NCI-H2171 treated with DMSO at 0.1 percent for 48 hours (cell line): ENCODE results near the gene NELFA.

ENCODE experiments used
- DNase-seq: peaks from one replicate; lab custom pipeline; 2025; lab: John Stamatoyannopoulos, UW

NELFA gene

DNA sequence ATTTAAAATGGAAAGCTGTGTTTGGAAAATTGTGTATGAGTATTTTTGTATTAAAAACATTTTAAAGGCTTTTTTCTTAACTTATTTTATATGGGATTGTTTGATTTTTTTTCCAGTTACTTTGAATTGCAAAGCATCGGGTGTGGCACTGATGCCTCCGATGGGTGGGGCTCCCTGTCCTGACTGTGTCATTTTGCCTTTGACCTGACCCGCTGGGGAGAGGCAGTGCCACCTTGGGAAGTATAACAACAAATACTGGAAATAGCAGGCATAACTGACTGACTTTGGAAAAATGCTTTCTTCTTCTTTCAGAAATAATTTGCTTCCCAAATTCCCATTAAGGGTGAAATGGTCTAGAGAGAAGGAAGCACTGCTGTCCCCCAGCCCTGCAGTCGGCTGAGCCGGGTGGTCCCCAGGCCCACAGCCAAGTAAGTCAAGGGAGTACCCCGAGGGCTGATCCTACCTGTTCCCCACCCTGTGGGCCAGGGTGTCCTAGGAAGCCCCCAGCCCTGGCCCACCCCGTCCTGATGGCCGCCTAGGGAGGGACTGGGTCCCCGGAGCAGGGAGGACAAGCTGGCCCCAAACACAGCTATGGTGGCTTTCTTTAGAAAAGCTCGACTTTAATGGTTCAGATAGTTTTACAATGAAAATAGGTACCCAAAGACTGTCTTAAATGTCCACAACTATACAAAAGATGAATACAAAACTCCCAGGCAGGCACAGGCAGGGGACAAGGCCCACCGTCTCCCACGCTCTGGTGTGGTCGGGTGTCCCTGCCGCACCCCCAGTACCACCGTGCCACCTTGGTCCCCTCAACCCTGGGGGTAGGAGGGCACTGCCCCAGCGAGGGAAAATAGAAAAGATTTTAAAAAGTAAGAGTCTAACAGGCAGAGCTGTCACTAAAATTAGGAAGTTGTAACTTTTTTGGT lies 26.4 kb downstream of the NELFA start:
- DNase-seq = no peak

DNA sequence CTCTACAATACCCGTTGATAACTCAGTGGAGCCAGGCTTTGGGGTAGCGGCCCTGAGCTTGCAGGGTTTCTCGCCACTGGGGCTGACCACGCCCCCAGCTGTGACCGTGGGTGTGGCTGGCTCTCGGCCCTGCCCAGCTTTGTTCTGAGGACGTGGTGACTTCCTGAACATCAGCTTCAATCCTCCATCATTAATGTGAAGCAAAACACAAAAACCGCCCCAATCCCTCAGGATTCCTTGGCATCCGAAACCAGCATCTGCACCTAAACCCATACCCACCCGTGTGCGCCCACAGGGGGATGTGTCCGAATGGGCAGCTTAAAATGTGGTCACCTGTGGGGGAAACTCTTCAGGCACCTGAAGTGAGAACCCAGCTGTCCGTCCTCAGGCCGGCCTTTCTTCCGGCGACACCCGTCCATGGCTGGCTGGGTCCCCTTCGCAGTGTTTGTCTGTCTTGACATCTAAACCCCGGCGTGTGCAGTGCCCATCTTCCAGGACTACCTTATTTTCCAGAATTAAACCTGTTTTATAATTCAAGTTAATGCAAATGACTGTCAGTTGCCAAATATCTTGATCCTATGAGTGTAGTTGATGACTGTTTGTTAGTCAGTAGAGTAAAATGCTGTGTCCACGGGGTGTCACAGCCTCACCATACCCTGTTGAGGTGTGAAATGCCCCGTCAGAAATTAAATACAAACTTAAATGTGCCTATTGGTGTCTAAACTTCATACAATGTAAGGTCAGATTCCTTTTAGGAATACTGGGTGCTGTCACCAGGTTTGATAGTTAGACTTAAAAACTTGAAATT lies 27.3 kb downstream of the NELFA start:
- DNase-seq = no peak

DNA sequence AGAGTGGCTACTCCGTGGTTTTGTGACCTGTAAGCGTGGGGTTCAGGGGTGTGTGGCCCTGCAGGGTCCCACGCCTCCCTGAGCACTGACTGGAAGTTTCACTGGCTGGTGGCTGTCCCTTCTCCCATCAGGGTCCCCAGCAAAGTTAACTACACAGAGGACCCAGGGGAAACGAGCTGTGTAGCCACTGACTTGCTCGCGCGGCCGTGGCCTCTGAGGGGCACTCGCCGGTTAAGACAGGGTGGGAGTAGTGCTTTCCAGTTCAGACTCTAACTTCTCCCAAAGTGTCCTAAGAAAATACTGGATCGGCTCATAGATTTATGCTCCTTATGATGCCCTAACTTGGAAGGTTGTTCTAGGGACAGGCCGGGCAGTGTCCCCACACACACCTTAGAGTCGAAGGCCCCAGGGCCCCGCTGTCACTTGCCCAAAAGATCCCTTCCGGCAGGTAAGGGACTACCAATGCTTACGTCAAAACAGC lies 28.2 kb downstream of the NELFA start:
- DNase-seq = no peak

DNA sequence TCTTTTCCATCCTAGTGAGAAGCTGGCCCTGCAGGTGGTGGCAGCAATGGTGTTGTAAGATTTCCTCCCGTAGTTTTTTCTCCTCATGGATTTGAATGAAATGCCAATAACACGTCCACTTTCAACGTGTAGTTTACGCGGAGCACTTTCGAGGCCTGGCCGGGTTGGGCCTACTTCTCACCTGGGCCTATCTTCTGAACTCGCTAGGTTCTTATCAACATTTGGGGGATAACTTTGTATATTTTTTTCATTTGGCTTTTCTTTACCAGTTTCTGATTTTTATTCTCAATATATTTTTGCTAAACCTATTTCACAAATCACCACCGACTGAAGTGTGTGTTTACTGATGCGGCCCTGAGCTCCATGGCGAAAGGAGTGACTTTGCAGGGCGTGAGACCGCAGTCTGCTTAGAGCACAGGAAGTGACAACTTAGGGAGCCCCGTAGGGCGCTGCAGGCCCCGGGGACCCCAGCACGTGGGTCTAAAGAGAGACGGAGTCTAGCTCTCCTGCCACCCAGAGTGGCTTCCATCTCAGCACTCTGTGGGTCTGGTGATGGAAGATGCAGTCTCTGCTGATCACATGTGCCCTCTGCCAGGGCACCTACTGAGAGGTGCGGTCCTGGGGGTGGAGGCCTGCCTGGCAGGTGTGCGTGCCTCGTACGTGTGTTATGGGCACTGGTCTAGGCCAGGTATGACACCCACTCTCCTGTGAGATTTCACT lies 29.1 kb downstream of the NELFA start:
- no peak for DNase-seq

DNA sequence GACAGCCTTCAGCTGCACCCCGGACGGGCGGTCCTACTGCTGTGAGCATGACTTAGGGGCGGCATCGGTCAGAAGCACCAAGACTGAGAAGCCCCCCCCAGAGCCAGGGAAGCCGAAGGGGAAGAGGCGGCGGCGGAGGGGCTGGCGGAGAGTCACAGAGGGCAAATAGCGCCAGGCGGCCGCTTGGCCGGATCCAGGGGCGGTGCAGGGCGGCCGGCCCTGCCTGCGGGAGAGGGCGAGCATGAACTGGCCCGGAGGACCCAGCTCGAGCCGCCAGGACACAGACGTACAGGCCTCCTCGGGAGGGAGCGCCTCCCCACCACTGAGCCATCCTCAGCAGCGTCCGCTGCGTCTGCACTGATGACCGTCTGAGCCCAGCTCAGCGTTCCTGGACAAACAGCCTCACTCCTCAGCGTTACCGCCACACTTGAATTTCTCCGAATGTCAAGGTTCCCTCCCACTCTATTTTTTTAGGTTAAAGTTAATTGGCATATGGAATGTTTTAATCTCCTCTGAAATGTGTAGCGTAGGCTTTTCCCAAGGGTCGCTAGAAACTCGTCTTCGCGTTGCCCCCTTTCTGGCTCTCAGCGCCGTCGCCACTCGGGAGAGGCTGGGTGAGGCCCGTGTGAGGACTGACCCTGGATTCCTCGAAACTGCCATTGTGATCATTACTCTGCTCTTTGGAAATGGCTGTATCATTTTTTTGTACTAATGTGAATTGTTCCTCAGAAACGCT lies 29.9 kb downstream of the NELFA start:
- DNase-seq = no peak

DNA sequence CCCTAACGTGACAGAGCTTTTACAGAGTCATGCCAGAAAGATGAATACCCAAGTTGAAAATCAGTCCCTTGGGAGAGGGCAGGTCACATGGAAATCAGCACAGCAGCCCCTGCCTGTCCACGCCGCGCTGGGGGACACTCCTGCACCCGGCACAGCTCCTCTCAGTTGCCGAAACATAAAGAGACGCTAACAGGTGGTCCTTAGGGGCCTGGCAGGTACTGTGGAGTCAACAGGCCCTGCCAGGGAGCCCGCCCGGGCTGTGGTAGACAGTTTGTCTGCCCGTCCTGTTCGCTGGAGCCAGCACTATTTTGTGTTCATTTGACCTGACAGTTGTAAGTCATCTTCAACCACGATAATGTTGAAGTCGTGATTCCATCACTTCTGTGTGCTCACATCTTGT lies 30.5 kb downstream of the NELFA start:
- no peak for DNase-seq

DNA sequence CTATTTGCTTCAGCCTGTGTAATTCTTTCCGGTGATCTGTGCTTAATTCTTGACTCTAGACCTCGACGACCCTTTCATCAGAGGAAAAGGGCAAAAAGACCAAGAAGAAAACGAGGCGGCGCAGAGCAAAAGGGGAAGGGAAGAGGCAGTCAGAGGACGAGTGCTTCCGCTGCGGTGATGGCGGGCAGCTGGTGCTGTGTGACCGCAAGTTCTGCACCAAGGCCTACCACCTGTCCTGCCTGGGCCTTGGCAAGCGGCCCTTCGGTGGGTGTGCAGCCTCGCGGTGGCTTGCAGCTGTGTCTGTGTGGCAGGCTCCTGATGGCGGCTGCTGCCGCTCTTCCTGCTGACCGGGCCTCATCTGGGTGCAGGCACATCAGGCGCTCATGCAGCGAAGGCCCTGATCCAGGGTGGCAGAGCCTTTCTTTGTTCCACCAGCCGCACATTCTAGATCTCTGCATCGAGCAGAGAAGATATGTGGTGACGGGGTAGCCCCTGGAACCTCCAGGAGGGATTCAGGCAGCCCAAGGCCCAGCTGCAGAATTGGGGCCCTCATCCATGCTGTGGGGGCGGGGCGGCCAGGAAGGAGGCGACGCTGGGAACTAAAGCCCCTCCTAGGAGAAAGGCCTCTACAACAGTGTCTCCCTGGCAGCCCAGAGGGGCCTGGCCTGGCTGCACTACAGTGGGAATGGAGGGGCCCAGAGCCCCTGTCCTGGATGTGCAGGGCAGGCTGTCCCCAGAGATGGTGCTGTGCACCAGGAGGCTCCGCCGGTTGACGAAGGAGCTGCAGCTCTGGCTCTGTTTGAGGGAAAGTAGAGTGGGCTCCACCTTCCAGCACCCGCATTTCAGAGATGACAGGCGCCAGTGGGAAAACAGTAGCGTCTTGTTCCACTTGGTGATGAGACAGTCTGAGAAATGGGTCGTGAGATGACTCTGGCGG lies 32.1 kb downstream of the NELFA start:
- DNase-seq = no peak

DNA sequence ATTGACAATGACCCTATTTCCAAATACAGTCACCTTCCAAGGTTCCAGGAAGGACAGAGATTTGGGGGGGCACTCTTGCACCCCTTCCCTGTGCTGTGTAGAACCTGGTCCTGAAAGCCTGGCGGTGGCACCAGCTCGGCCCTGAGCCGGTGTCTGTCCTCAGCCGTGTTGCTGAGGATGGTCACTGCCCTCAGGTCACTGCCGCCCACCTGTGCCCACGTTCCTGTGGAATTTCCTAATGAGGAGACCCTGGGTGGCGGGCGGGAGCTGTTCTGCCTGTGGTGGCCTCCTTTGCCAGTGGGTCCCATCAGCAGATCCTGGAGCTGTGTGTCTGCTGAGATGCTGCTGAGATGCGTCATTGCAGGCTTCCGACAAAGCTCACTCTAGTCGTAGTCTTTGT lies 32.9 kb downstream of the NELFA start:
- DNase-seq = no peak

DNA sequence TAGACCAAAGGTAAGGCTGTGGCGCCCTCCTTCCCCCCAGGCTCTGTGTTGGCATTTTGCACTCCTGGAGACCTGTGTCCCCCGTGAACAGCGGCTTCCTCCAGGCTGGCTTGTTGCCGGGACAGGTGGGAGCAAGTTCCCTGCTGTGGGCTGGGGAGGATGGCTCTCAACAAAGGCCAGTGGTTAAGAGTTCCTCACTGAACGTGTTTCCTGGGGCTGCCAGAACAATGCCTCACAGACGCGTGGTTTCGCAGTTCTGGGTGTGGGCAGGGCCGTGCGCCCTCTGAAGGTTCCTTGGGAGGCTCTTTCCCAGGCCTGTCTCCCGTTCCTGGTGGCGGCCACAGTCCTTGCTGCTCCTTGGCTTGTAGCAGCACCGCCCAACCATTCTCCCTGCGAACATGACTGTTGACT lies 33.4 kb downstream of the NELFA start:
- DNase-seq = no peak

DNA sequence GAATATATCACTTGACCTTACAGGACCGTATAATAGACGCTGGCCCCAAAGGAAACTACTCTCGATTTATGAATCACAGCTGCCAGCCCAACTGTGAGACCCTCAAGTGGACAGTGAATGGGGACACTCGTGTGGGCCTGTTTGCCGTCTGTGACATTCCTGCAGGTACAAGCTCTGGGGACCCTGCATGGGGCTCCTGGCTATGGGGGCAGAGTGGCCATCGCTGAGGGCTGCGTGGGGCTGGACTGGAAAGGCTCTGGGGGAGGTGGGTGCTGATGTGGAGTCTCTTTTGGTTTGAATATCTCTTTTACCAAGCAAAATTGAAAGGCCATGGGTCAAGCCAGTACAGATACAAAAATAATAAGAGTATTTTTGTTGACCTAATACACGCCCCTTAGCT lies 33.9 kb downstream of the NELFA start:
- no peak for DNase-seq

DNA sequence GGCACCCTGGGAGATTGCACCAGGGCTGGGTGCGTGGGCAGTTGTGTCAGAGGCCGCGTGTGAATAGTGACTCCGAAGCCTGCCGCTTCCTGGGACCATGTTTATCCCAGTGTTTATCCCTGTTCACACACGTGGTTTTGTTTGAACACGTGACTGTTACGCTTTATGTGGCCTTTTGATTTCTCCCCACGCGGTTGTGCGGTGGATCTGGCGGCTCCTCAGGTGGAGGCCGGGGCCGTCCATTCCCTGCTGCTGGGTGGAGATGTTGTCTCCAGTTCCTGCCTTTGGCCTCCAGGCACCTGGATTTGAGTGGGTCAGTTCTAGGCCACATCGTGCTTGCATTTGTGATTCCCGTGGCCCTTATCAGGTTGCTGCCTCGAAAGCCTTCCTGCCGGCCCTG lies 35.1 kb downstream of the NELFA start:
- DNase-seq = no peak

DNA sequence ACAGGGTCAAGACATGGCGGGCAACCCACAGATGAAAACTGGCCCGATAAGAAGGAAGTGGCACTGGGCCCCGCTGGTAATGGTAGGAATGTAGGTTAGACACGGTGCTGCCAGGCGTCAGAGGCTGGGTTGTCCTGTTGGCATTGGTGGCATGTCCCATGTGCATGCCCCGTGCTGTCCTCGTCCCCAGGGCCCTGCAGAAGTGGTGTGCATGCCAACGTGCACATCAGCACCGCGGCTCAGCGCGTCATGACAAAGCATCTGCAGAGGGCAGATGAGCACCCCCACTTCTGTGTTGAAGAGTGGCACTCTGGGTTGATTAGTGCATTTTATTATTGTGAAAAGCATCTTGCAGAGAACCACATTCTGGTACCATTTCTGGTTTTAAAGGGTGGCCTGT lies 35.6 kb downstream of the NELFA start:
- DNase-seq = no peak

DNA sequence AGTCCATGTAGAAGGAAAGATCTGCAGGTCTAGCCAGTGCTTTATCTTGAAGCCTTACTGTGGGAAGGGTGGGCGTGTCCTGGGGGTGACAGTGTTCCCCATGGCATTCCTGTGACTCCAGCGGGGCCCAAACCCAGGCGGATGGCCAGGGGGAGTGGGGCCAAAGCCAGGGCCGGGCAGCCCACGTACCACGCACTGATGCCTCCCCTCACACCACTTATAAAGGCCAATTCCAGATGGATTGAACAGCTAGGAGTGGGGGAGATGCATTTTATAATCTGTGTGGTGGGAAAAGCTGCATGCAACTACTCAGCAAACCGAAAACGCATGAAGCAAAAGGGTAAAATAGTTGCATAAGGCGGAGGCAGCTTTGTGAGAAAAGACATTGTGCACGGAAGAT lies 36.4 kb downstream of the NELFA start:
- no peak for DNase-seq

DNA sequence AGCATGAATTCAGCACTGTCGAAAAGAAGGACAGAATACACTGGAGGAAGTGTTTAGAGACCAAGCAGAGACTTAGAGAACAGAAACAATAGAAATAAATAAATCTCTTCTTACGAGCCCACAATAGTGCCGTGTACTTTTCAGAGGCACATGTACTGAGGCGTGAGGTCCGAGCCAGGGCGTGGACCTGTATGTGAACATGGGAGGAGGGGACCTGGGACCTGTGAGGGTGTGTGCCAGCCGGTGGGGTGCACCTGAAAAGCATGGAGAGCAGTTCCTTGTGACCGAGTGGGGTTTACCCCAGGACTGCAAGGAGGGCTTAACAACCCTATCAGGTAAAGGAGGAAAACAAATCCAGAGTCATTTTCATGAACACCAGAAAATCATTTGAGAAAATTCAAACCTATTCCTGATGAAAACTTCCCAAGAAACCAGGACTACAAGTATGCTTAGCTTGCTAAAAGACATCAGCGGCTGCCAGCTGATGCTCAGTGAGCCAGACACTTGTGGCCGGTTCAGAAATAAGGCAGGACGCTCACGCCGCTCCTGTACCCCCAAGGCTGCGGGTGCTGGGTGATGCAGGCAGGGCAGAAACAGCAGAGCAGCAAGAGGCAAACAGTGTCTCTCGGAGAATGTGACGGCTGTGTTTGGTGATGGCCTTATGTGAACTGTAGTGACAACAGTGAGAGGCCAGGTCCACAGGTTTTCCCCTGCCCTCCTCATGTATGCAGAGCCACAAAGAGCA lies 37.1 kb downstream of the NELFA start:
- no peak for DNase-seq

DNA sequence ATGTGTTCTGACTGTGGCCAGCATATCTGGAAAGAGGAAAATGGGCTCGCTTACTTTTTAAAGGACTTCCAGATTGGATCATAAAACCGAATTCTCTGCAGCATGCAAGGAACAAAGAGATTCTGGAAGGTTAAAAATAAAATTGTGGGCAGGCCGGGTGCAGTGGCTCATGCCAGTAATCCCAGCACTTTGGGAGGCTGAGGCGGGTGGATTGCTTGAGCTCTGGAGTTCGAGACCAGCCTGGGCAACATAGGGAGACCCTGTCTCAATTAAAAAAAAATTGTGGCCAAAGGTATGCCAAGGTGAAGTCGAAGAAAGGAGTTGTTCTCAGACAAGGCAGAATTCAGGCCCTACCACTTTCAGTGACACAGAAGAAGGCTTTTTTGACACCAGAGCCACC lies 37.8 kb downstream of the NELFA start:
- no peak for DNase-seq

DNA sequence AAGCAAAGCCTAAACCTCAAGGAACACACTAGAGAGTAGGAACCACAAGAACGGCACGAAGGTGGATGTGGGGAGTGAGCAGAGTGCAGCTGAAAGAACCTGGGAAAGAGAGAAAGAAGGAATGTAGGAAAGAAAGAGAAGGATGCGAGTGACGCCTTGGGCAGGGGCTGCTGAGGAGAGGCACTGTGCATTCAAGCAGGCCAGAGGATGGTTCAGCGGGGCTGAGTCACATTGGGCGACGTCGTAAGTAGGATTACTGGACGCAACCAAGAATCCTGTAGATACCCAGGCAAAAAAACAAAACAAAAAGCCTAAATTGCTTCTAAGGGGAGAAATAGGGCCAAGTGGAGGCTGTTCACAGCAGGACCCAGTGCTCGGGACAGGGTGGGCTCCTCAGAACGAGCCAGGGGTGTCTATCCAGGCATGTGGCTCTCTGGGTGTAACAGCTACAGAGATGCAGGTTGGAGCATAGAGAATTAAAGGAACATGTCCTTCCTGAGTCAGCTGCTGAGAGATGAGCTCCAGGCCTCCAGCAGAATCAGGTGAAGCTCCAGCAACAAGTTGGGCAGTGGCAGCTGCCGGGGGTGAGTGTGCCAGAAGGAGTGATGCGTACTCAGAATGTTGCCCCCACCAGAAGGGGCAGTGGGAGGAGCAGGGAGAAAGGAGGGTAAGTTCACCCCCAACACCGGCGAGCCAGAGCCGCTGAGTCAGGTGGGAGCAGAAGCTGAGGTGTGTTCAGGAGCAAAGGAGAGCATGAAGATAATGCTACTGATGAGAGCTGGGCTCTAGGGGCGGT lies 38.6 kb downstream of the NELFA start:
- DNase-seq = no peak

DNA sequence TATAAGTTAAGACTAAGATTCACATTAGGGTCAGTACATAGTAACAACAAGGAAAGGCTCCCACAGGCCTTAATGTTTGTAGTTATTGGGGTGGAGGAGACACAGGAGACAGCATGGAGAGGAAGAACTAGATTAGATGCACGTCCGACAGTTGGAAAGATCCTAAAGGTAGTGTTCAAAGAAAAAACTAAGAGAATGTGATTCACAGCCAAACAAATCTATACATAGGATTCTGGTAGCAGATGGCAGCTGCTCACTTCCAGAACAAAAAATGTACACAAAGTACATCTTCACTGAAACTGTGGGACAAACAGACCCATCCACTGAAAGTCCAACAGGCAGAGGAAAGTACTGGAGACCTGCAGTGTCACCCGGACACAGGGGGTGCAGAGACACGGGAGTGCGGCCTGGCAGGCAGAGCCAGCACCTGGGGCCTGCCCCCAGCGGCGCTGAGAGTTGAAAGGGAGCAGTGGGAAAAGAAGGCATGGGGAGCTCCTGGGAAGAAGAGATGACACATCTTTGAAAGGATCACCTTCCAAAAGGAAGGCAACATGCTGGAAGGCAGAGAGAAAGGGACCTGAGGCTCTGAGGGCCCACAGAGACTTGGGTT lies 40.0 kb downstream of the NELFA start:
- no peak for DNase-seq

DNA sequence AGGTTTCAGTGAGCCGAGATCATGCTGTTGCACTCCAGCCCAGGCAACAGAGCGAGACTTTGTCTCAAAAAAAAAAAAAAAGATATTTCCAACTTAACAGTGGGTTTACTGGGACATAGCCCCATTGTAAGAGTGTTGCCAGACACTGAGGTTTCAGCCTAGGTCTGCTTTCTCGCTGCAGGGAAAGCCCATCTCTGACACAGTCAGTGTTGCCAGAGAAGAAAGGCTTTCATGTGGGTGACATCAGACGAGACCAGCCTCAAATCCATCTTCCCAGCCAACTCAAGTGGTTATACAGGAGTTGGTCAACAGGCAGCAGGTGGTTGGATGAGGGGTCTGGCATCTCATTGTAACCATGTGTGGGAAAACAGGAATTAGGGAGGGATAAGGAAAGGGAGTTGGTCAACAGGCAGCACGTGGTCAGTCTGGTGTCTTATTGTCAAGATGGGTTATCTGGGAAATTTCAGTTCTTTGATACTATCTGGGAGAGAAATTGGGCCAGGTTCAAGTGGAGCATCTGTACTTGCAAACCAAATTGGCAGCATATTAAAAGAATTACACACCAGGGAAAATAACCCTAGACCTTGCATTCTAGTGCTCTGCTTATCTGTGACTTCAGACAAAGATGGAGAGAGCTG lies 41.1 kb downstream of the NELFA start:
- no peak for DNase-seq
